Measurements from ENCODE around the gene RPRD2.

DNA sequence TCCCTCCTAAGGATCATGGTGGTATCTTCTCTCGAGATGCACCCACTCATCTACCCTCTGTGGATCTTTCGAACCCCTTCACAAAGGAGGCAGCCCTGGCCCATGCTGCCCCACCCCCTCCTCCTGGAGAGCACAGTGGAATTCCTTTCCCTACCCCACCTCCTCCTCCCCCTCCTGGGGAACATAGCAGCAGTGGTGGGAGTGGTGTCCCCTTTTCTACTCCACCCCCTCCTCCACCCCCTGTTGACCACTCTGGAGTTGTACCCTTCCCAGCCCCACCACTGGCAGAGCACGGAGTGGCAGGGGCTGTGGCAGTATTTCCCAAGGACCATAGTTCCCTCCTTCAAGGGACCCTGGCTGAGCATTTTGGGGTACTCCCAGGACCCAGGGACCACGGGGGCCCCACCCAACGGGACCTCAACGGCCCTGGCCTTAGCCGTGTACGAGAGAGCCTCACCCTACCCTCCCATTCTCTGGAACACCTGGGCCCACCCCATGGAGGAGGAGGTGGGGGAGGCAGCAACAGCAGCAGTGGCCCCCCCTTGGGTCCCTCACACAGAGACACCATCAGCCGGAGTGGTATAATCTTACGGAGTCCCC lies 108.8 kb downstream of the RPRD2 start:
- TF ChIP-seq, protein P1, sequence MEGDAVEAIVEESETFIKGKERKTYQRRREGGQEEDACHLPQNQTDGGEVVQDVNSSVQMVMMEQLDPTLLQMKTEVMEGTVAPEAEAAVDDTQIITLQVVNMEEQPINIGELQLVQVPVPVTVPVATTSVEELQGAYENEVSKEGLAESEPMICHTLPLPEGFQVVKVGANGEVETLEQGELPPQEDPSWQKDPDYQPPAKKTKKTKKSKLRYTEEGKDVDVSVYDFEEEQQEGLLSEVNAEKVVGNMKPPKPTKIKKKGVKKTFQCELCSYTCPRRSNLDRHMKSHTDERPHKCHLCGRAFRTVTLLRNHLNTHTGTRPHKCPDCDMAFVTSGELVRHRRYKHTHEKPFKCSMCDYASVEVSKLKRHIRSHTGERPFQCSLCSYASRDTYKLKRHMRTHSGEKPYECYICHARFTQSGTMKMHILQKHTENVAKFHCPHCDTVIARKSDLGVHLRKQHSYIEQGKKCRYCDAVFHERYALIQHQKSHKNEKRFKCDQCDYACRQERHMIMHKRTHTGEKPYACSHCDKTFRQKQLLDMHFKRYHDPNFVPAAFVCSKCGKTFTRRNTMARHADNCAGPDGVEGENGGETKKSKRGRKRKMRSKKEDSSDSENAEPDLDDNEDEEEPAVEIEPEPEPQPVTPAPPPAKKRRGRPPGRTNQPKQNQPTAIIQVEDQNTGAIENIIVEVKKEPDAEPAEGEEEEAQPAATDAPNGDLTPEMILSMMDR (conservative IDR thresholded peaks at IDR 0.05; ENCODE audit: low read depth, low read length): no peak
- TF ChIP-seq EZH2 (IDR thresholded peaks at IDR 0.05; ENCODE audit: borderline replicate concordance, low read depth, low read length, poor library complexity, severe bottlenecking): no peak

All from A673 (cell line).